HG02763 (cell line): ENCODE data around the gene BCR.

Experiments
- ATAC-seq: cut with Tn5 transposase; IDR thresholded peaks from one replicate; pipeline ENCODE4 v1.9.1; 2021; ENCODE audit warnings: mild to moderate bottlenecking, moderate library complexity; ENCODE audit not compliant: unreplicated experiment

BCR gene

DNA sequence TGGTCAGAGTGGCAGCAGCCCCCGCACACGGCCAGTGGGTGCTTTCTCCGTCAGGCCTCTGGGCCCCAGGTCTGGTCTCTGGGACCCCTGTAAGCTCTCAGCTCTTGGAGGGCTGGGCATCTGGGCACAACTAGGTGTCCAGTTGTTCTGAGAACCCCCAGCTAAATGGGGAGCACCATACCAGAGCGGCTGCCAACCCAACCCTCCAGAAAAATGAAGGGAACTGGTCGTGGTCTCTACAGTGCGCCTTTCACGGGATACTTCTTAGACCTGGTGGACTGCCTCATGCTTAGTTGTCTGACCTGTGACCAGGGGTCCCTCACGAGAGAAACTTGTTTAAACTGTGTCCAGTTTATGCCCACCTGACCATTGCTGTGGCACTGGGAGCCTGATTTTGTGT lies 104.9 kb downstream of the BCR start:
- ATAC-seq = no peak

- no peak for ATAC-seq
Measured at GRCh38 chr22:23285734-23286133, 105.4 kb downstream of the BCR start.

GRCh38 chr22:23286296-23286695 lies 106.0 kb downstream of the BCR start:
- no peak for ATAC-seq

GRCh38 chr22:23287136-23288095 lies 107.1 kb downstream of the BCR start:
- no peak for ATAC-seq

DNA sequence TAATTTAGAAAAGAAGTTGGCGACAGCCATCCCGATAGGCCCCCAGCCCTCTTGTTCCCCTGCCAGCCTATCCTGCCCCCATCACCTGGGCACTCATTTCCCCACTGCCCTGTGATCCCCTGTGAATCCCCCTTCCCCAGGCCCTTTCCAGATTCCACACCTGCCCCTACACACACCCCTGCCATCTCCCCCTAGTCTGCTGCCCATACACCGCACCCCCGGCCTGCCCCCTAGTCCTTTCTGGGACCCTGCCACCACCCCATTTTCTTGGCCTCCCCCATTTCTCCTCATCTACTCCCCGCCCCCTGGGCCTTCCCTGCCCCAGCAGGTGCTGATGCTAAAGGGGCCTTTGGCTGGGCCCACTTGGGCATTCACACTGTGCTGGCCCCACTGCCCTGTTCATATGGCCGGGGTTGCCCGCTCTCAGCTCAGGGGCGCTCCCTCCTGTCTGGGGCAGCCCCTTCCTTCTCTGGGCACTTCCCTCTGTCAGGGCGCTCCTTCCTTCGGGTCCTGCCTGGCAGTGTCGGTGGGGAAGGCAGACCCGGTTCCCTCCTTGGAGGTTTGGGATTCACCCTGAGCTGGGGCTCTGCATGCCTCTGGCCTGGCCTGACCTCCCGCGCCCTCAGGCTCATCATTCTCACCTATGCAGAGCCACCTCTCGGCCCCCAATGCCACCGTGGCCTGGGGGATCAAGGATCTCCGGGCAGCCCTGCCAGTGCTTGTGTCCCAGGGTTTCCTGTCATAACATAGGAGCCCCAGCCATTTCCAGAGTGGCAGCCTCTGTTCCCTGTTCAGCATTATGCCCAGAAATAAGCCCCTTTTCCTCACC lies 108.2 kb downstream of the BCR start:
- ATAC-seq = no peak

- no peak for ATAC-seq
Measured at GRCh38 chr22:23289130-23289503, 108.8 kb downstream of the BCR start.

DNA sequence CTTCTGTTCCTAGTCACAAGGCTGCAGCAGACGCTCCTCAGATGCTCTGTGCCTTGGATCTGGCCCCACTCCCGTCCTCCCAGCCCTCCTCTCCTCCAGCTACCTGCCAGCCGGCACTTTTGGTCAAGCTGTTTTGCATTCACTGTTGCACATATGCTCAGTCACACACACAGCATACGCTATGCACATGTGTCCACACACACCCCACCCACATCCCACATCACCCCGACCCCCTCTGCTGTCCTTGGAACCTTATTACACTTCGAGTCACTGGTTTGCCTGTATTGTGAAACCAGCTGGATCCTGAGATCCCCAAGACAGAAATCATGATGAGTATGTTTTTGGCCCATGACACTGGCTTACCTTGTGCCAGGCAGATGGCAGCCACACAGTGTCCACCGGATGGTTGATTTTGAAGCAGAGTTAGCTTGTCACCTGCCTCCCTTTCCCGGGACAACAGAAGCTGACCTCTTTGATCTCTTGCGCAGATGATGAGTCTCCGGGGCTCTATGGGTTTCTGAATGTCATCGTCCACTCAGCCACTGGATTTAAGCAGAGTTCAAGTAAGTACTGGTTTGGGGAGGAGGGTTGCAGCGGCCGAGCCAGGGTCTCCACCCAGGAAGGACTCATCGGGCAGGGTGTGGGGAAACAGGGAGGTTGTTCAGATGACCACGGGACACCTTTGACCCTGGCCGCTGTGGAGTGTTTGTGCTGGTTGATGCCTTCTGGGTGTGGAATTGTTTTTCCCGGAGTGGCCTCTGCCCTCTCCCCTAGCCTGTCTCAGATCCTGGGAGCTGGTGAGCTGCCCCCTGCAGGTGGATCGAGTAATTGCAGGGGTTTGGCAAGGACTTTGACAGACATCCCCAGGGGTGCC lies 109.8 kb downstream of the BCR start:
- ATAC-seq = no peak

DNA sequence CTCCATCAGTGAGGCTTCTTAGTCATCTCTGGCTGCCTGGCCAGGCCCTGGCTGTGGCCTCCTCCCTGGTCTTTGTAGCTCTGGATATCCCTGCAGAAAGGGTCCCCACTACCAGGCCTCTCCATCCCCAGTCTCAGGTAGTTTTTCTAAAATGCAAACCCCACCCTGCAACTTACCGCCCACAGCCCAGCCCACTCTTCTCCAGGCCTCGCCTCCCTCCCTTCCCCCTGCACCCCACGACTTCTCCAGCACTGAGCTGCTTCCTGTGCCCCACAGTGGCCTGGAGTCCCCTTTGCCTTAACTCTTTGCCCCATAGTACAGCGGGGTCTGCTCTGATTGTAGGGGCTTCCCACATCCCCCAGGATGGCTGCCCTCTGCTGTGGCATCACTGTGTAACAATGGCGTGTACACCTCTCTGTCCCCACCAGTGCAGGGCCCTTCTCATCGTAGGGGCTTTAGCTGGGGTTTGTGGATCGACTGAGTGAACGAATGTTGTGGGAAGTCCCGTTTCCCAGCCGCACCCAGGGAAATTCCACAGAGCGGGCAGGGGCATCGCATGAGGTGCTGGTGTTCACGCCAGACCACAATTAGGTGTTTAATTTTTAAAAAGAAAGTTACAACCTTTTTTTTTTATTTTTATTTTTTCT lies 111.6 kb downstream of the BCR start:
- ATAC-seq = no peak

DNA sequence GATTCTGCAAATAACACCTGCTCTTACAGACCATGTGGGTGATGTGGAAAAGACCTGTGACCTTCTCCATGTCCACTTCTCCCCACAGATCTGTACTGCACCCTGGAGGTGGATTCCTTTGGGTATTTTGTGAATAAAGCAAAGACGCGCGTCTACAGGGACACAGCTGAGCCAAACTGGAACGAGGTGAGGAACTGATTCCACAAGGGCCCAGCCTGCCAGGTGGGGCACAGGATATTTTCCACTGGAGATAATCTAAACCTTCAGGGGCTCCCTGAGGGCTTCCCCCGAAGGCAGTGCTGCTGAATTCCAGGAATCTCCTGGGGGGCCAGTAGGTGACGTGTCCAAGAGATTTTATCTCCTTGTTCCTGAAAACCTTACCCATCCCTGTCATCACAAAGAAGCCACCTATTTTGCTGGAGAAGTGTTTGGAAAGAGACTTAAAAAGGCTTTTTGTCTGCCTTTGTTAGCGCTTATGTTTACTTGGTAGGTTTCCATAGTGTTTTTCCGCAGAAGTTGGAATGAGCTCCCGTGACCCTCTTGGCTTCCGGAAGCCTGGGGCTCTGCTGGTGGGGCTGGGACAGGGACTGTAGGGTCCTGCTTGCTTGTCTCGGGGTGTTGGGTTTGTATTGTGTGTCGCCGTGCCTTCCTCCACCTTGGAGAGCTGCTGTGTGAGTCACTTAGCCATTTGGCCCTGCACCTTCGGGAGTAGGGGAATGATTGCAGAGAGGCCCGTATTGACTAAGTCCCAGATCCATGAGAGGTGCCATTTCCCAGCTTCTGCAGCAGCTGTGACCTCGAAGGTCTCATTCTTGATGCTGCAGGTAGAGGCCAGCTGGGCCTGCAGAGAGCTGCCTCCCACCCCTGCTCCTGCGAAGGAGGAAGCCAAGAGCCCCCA lies 112.4 kb downstream of the BCR start:
- no peak for ATAC-seq

GRCh38 chr22:23293720-23294119 lies 113.4 kb downstream of the BCR start:
- ATAC-seq = no peak

- ATAC-seq = no peak
Measured at GRCh38 chr22:23294221-23294620, 113.9 kb downstream of the BCR start.

GRCh38 chr22:23300476-23300875 lies 120.2 kb downstream of the BCR start:
- ATAC-seq = no peak

- no peak for ATAC-seq
Measured at GRCh38 chr22:23301591-23301990, 121.3 kb downstream of the BCR start.

- no peak for ATAC-seq
Measured at GRCh38 chr22:23302171-23303002, 122.1 kb downstream of the BCR start.

- ATAC-seq = no peak
Measured at GRCh38 chr22:23305321-23305910, 125.1 kb downstream of the BCR start.

GRCh38 chr22:23305922-23306374 lies 125.6 kb downstream of the BCR start:
- no peak for ATAC-seq

- ATAC-seq = no peak
Measured at GRCh38 chr22:23306438-23306921, 126.2 kb downstream of the BCR start.

- ATAC-seq = no peak
Measured at GRCh38 chr22:23306926-23307325, 126.6 kb downstream of the BCR start.
